Stimulated activated CD4-positive, alpha-beta T cell treated with anti-CD3 and anti-CD28 coated beads, Interleukin-4, amount 100 ng/mL, for 1 hour (primary cell): Measurements from ENCODE around the gene PRRT4.

Source experiments
- DNase-seq: peaks from one replicate; pipeline ENCODE4 v3.0.0-alpha.2; 2020

PRRT4 gene

DNA sequence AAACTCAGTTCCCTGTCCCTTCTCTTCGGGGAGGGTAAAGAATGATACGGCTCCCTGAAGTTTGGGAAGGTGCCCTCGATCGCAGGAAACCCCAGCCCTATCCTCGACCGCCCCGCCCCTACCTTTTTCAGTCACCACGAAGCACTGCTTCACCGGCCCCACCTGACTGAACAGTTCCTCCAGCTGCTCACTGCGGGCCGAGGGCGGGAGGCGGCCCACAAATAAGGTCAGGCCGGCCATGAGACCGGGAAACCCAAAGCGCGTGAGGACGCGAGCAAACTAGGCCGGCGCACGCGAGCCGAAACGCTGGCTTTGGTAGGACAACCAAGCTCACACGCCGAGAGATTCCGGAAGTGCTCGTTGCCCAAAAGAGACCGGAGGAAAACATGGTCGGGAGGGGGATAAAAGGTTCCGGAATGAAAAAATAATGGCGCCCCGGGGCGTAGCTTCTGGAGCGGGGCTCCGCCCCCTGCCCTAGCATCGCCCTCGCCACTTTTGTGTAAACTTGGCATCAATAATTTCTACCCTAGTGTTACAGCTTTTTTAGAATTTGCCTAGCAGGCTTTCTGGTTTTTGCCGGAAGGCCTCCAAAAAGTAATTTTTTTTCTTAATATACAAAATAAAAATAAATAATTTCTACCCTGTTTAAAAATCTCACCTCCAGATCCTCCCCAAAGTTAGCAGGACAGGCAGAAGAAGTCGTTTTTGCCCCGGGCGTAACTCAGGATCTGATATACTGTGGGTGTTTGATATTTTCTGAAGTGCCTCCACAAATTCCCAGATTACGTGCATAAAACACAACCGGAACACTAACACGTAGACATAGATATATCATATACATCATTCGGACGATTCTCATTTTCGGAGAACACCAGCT, 17.7 kb downstream of the PRRT4 start, which contains the start of gene RBM28:
Gene RBM28 (minus strand): TSS at position 355 of the 877 bp plus-strand sequence. CDS start 115 bp downstream, at position 240.
- peak; percentile 78 for DNase-seq

DNA sequence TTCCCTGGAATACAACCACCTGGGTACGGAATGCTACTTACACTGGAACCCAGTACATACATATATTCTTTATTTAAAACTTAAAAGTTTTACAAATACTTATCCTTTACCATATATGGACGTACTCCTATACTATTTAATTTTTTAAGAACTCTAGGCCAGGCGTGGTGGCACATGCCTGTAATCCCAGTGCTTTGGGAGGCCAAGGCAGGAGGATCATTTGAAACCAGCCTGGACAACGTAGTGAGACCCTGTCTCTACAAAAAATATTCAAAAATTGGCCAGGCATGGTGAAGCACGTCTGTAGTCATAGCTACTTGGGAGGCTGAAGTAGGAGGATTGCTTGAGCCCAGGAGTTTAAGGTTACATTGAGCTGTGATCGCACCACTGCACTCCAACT, 19.8 kb downstream of the PRRT4 start:
- DNase-seq, result no peak

- DNase-seq, result no peak
Measured at GRCh38 chr7:128335730-128336129, 25.8 kb downstream of the PRRT4 start.

GRCh38 chr7:128324368-128324680, 37.2 kb downstream of the PRRT4 start:
- no peak for DNase-seq

DNA sequence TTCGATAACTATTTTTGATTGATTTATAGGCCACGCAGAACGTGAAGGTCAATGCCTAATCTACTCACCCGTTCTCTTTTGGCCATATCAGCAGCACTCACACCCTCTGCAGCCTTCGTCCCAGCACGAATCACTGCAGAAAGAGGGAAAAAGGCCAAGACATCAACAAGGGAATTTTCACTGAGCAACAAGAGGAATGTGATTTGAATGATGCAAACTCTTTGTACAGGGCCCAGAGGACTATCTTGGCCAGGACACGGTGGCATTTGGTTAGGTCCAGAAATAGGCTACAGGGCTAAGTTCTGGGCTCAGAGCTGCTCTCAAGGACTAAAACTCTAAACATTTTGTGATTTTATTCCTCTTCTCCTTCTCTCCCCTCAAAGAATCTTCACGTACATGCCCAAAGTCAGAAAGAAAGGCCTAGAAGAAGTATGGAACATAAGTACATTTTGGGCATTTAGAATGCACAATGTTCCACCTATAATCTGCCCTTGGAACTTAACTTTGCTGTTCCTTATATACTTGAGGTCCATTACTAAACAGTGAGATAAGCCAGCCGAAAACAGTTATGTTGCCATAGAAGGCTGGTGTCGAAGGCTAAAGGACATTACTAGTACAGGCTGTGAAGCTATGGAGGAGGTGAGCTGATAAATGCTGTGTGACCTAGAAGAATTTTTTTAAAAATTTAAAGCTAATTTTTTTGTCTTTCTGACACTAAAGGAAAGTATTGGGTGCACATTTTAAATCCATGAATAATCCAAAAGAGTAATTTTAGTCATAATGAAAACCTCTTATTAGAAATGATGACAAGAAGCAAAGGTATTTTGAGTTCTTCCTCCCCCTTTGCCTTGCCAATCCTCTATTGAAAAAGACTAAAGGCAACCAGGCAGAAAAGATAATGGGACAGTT, 37.8 kb downstream of the PRRT4 start:
- no peak for DNase-seq

DNA sequence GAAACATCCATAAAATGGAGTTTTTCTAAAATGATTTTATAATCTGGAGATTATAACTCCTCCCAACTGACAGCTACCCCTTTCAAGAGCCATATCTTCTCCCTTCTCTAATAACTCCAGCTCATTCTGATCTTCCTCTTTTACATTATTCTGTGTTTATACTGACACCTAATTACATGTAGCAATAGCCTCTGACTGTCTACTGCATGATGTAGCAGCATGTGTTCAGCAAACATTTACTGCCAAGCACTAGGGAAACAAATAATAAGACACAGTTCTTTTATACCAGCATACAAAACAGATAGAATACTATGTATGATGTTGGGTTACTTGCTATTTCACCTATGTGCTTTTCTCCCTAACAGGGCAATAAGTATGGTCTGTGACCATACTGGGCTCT, 38.5 kb downstream of the PRRT4 start:
- DNase-seq, result no peak

- no peak for DNase-seq
Measured at GRCh38 chr7:128322040-128322643, 39.3 kb downstream of the PRRT4 start.

DNA sequence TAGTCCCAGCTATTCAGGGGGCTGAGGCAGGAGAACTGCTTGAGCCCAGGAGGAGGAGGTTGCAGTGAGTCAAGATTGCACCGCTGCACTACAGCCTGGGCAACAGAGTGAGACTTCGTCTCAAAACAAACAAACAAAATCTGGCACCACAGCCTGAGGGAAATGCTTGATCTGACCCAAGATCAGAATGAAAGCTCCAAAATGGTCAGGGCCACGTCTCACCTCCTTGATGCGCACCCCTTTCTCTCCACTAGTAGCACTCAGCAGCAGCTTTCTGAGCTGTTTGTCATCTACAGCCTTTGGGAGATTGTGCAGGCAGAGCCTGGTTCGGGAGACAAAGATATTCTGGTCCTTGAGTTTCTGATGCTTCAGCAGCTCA, 40.5 kb downstream of the PRRT4 start:
- DNase-seq, result no peak

- no peak for DNase-seq
Measured at GRCh38 chr7:128318691-128319090, 42.8 kb downstream of the PRRT4 start.

GRCh38 chr7:128311013-128311412, 50.5 kb downstream of the PRRT4 start:
- no peak for DNase-seq

- no peak for DNase-seq
Measured at GRCh38 chr7:128310499-128310898, 51.0 kb downstream of the PRRT4 start.

DNA sequence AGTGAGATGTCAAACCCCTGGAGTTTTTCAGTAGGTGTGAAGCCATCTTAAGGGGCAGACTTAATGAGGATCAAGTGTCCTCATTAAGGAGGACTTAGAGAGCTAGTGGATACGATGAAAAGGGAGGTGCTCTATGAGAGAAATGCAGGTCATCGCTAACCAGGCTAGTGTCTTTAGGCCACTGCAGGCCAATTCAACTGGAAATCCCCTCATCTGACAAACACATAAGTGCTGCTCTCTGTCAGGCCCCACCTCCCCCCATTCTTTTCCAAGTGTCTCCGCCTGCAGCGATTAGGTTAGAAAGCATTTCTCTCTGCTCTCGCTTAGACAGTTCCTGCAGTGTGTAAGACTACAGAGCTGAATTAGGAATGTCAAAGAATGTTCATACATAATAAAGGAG, 51.5 kb downstream of the PRRT4 start:
- no peak for DNase-seq

DNA sequence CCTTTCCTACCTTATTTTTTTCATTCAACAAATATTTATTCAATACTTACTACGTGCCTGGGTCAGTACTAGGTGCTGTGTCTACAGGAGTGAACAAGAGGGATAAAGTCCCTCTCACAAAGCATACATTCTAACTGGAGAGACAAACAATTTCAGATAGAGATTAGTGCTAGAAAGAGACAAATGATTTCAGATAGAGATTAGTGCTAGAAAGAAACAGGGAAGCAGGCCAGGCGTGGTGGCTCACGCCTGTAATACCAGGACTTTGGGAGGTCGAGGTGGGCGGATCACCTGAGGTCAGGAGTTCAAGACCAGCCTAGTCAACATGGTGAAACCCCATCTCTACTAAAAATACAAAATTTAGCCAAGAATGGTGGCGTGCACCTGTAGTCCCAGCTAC, 52.4 kb downstream of the PRRT4 start:
- DNase-seq, result no peak

GRCh38 chr7:128307061-128307460, 54.4 kb downstream of the PRRT4 start:
- no peak for DNase-seq

DNA sequence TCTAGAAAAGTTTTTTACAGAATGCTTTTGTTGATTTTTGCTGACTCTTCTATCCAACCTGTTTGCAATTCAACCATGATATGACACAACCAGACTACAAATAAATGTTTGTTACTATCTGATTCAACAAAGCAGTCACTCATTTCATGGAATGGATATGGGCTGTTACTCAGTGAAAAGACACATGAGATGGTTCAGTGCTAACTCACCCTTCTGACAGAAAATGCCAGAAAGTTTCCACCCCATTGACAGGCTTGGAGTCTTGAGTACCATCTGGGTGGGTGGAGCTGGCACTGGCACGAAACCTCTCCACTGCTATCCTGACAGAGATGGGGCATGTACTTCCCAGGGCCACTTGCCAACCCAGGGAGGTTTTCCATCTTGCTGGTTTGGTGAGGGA, 57.3 kb downstream of the PRRT4 start:
- no peak for DNase-seq

DNA sequence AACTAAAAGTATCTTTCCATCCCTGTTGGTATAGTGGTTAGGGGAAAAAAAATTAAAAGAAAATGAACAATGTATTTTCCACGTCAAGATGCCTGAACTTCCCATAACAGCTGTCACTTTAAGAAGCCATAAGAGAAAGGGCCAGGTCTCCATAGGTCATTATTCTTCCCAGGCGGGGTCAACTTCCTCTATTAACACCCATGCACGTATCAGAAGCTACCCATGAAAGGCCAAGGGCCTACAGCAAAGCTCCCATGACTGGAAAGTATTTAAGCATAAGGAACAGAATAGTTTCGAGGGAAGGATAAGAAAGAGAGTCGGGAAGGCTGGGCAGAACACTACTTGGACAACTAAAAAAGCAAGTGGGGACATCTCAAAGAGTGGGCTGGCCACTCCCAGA, 57.8 kb downstream of the PRRT4 start:
- DNase-seq, result no peak

DNA sequence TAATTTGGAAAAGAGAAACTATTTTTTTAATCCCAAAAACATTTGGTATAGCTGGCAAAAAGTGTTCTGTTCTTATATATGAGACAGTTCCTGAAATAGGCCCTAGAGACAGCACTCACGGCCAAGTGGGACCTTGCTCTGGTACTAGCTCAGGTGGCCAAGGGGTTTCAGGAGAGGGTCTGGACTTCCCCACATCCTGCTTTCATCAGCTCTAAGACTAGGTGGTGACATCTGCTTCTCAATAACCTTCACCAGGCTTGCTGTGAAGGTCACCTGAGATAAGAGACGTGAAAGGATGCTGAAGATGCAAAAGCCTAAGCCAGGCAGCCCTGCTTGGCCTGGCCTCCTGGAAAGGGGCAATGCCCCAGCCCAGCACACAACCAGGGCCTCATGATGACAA, 58.4 kb downstream of the PRRT4 start:
- no peak for DNase-seq

DNA sequence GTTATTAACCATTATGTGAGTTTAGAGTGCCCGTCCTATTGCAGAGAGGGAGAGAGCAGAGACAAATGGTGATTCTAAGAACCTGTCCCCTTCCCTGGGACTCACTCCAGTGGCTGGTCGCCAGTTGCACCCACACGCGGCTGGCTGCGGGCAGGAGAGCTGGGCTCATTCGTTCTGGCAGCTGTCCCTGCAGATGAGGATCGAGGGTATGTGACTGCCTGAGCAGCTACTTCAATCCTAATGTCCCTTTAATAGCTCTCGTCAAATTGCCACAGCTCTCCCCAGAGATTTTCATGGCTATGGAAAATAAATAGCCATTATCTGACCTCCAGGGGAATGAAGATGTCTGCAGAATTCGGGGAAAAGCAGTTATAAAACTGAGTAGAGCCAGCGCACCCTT, 59.4 kb downstream of the PRRT4 start:
- DNase-seq, result no peak
